SK-N-SH (cell line): Measurements from ENCODE around the gene YTHDC2. TPM values are rescaled to one million over a fixed set of nuclear protein-coding genes. Genes with fewer than 3 reads are reported as not detected.

Source experiments
- CTCF ChIA-PET: fragments of 300-600, 350-600 bp; formaldehyde crosslinking; extraction: SDS; loops from one replicate; lab custom pipeline; 2021; lab: Yijun Ruan, JAX
- POLR2A ChIA-PET: fragments of 350-600 bp; sonication (Branson Sonifier 250); formaldehyde crosslinking; extraction: SDS; loops from one replicate; lab custom pipeline; 2020; ENCODE audit warnings: antibody characterized with exemption, inconsistent platforms; lab: Yijun Ruan, JAX
- DNase-seq: peaks from one replicate; pipeline ENCODE4 v3.0.0; 2012
- H2AFZ ChIP-seq: fragments of 200-600 bp; sonication (generic); 2 replicates; pipeline ENCODE4 v1.8.1; 2016; ENCODE audit warnings: antibody characterized with exemption, mild to moderate bottlenecking, low read depth
- H3F3A ChIP-seq: fragments of 200-600 bp; sonication (generic); replicated peaks from 2 replicates; pipeline ENCODE3; 2016; ENCODE audit warnings: antibody characterized with exemption, mild to moderate bottlenecking; ENCODE audit not compliant: insufficient read depth
- H3K27ac ChIP-seq, 2 experiments: fragments of 200-500 bp in 1 of 2; fragments of 200-600 bp in 1 of 2; sonication (Bioruptor generic) in 1 of 2; sonication (generic), shearing (Covaris generic) in 1 of 2; 2 replicates each; pipeline versions ENCODE4 v1.5.1 to v1.6.1; 2014 to 2016; ENCODE audit warnings: low read depth in 2 of 2, inconsistent platforms in 1 of 2, low read length in 1 of 2, mild to moderate bottlenecking in 1 of 2, mixed read lengths in 1 of 2
- H3K27me3 ChIP-seq: fragments of 200-600 bp; sonication (generic), shearing (Covaris generic); 2 replicates; pipeline ENCODE4 v1.6.1; 2016; ENCODE audit warnings: mixed run types; ENCODE audit not compliant: insufficient read depth
- H3K36me3 ChIP-seq, 2 experiments: fragments of 200-500 bp in 1 of 2; fragments of 200-600 bp in 1 of 2; sonication (Bioruptor generic) in 1 of 2; sonication (generic) in 1 of 2; replicated peaks in 1 of 2; 2 replicates each; pipeline versions ENCODE3 to v1.5.1; 2014 to 2016; ENCODE audit warnings: low read length in 1 of 2, mild to moderate bottlenecking in 1 of 2; ENCODE audit not compliant: insufficient read depth in 2 of 2, control insufficient read depth in 1 of 2
- H3K4me1 ChIP-seq, 2 experiments: fragments of 200-500 bp in 1 of 2; fragments of 200-600 bp in 1 of 2; sonication (Bioruptor generic) in 1 of 2; sonication (generic), shearing (Covaris generic) in 1 of 2; 2 replicates each; pipeline versions ENCODE4 v1.5.1 to v1.6.1; 2014 to 2016; ENCODE audit warnings: low read depth in 1 of 2, low read length in 1 of 2, mixed run types in 1 of 2; ENCODE audit not compliant: insufficient read depth in 2 of 2, control insufficient read depth in 1 of 2
- H3K4me2 ChIP-seq: fragments of 200-600 bp; sonication (generic), shearing (Covaris generic); 2 replicates; pipeline ENCODE4 v1.6.1; 2017; ENCODE audit warnings: mixed run types
- H3K4me3 ChIP-seq, 2 experiments: fragments of 200-500 bp in 1 of 2; fragments of 200-600 bp in 1 of 2; sonication (Bioruptor generic) in 1 of 2; sonication (generic), shearing (Covaris generic) in 1 of 2; 2 replicates each; pipeline versions ENCODE4 v1.5.1 to v1.8.1; 2014 to 2016; ENCODE audit warnings: low read depth in 2 of 2, inconsistent platforms in 1 of 2, low read length in 1 of 2, mild to moderate bottlenecking in 1 of 2, mixed read lengths in 1 of 2, moderate library complexity in 1 of 2
- H3K79me2 ChIP-seq: fragments of 200-600 bp; sonication (generic); 2 replicates; pipeline ENCODE4 v1.8.1; 2017; ENCODE audit warnings: mild to moderate bottlenecking; ENCODE audit not compliant: insufficient read depth
- H3K9ac ChIP-seq: fragments of 200-600 bp; sonication (generic); 2 replicates; pipeline ENCODE4 v1.6.1; 2017; ENCODE audit warnings: mixed run types
- H3K9me2 ChIP-seq: fragments of 200-600 bp; sonication (generic); 2 replicates; pipeline ENCODE4 v1.6.1; 2017; ENCODE audit warnings: mixed run types
- H3K9me3 ChIP-seq: fragments of 200-600 bp; sonication (generic); 2 replicates; pipeline ENCODE4 v1.6.1; 2017; ENCODE audit warnings: mixed run types, mild to moderate bottlenecking, moderate library complexity
- H4K20me1 ChIP-seq: fragments of 200-600 bp; sonication (generic); 2 replicates; pipeline ENCODE4 v1.6.1; 2017; ENCODE audit warnings: mild to moderate bottlenecking, mixed run types; ENCODE audit not compliant: insufficient read depth
- CHD2 ChIP-seq: fragments of 150-350 bp; IDR thresholded peaks from 2 replicates; pipeline ENCODE4 v1.6.1; 2018; ENCODE audit warnings: low read length; ENCODE audit not compliant: partially characterized antibody
- ELF1 ChIP-seq: IDR thresholded peaks from 2 replicates; pipeline ENCODE4 v1.4.0; 2012
- EZH2phosphoT487 ChIP-seq: fragments of 200-600 bp; sonication (generic); IDR thresholded peaks from 2 replicates; pipeline ENCODE4 v1.6.1; 2017; ENCODE audit warnings: low read depth, mixed run types, mild to moderate bottlenecking, antibody characterized with exemption, moderate library complexity, borderline replicate concordance
- FOSL2 ChIP-seq: IDR thresholded peaks from 2 replicates; pipeline ENCODE4 v1.4.0; 2012; ENCODE audit warnings: low read depth, mild to moderate bottlenecking, moderate library complexity, borderline replicate concordance
- GATA2 ChIP-seq: sonication (generic); formaldehyde crosslinking; IDR thresholded peaks from 2 replicates; pipeline ENCODE4 v1.5.0; 2020; ENCODE audit warnings: mild to moderate bottlenecking, missing genetic modification reagents
- IRF3 ChIP-seq: fragments of 150-350 bp; IDR thresholded peaks from 2 replicates; pipeline ENCODE4 v1.6.1; 2016; ENCODE audit warnings: mild to moderate bottlenecking, low read depth, low read length
- JUND ChIP-seq: IDR thresholded peaks from 2 replicates; pipeline ENCODE4 v1.4.0; 2012
- MAX ChIP-seq: IDR thresholded peaks from 2 replicates; pipeline ENCODE4 v1.4.0; 2012; ENCODE audit warnings: low read depth
- RCOR1 ChIP-seq: fragments of 150-350 bp; IDR thresholded peaks from 2 replicates; pipeline ENCODE4 v1.6.1; 2017; ENCODE audit warnings: antibody characterized with exemption, low read length
- SIN3A ChIP-seq: IDR thresholded peaks from 2 replicates; pipeline ENCODE4 v1.6.1; 2012; ENCODE audit warnings: low read depth, mild to moderate bottlenecking, low read length, moderate library complexity, borderline replicate concordance
- TCF12 ChIP-seq: IDR thresholded peaks from 2 replicates; pipeline ENCODE4 v1.4.0; 2012
- TEAD4 ChIP-seq: IDR thresholded peaks from 2 replicates; pipeline ENCODE4 v1.4.0; 2012; ENCODE audit warnings: mild to moderate bottlenecking, borderline replicate concordance; ENCODE audit not compliant: insufficient read depth
- WGBS: methylation state at CpG from one replicate; pipeline ENCODE4 v1.1.6; 2017; ENCODE audit warnings: low lambda C conversion rate; 5-methylcytosine and 5-hydroxymethylcytosine counted together
- polyA plus RNA-seq, 3 experiments: library from polyadenylated mRNA; depleted of rRNA; stranded (reverse); fragments of >200 nt; gene quantifications; 2 replicates each; pipeline ENCODE4 v1.2.3, GENCODE V29; 2012
- TF ChIP-seq, protein P1 (sequence below): IDR thresholded peaks from 2 replicates; pipeline ENCODE4 v1.4.0; 2012; ENCODE audit warnings: low read depth, borderline replicate concordance

The YTHDC2 gene
- polyA plus RNA-seq, 1 of the 3 experiments (the other 2 are of a cell fraction), result 3.5 TPM

DNA sequence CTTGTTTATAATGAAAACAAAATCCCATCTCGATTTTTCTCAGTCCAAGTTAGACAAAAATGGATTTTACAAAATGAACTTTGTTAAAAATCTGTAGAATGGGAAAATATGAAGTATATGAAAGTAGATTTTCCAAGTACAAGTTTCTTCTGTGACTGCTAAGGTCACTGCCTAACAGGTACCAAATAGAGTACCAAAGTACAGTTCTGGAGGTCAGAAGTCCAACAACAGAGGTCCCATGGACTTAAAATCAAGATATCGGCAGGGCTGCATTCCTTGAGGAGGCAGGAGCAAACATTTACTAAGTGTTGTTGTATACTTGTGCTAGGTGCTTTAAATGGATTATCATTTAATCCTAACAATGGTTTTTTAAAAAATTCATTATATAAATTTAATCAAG, 5.9 kb downstream of the YTHDC2 start:
- Histone ChIP-seq H3K9me2 (no peaks in the 10 kb centered on the region), H3K27ac (no peak overlapping the region)

DNA sequence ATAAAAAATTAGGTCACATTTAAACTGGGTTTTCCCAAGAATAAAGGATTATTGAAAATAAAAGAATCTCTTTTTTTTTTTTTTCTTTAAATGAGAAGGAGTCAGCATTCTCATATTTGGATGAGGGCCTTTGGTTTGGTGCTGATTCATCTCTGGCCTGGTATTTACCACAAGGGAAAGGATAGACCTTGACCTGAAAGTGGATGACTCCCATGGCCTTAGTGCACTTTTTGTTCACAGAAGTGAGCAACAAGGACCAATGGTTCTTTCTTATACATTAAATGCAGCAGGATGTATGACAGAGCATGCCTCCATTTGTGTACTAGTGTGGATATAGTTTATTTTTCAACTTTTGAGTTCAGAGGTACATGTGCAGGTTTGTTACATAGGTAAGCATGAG, 6.9 kb downstream of the YTHDC2 start:
- H3K4me1 ChIP-seq, result peaks cover 0 to 1% of the 10 kb centered on the region in 2 experiments; a peak in 2 of 4 replicates
- H3K79me2 ChIP-seq, result peaks cover 67% of the 10 kb centered on the region
- H3K4me2 ChIP-seq, result no peak overlapping the region
- H2AFZ ChIP-seq, result no peak overlapping the region
- no peaks in the 10 kb centered on the region for H3K9me2 ChIP-seq
- H3K27ac ChIP-seq, result no peak overlapping the region
- no peak overlapping the region for H3K4me3 ChIP-seq
- CTCF ChIA-PET, result no interaction called here
- no peaks in the 10 kb centered on the region for H3K27me3 ChIP-seq
- POLR2A ChIA-PET, result no interaction called here
- peaks cover 13% of the 10 kb centered on the region for H3F3A ChIP-seq
- no peak for DNase-seq
- TF ChIP-seq ELF1 (no peak), TCF12 (no peak), EZH2phosphoT487 (no peak), TEAD4 (no peak), CHD2 (no peak), IRF3 (no peak), RCOR1 (no peak), MAX (no peak), GATA2 (CRISPR knock-in tag) (no peak), FOSL2 (no peak)
- H4K20me1 ChIP-seq, result no peaks in the 10 kb centered on the region; the same call in 1 of the 2 replicates
- H3K9me3 ChIP-seq, result no peaks in the 10 kb centered on the region
- H3K9ac ChIP-seq, result no peak overlapping the region
- H3K36me3 ChIP-seq, result peaks cover 35 to 49% of the 10 kb centered on the region in 2 experiments

More for the DNA sequence above, 5.9 kb downstream of the YTHDC2 start:
- no peaks in the 10 kb centered on the region for H3K9me3 ChIP-seq
- H4K20me1 ChIP-seq, result no peaks in the 10 kb centered on the region; the same call in 1 of the 2 replicates
- 83% methylated on average over 2 of the region's 2 CpGs for WGBS
- no peak for DNase-seq
- peaks cover 33 to 42% of the 10 kb centered on the region in 2 experiments for H3K36me3 ChIP-seq
- no peaks in the 10 kb centered on the region for H3K27me3 ChIP-seq
- H3K79me2 ChIP-seq, result peaks cover 73% of the 10 kb centered on the region
- TF ChIP-seq RCOR1, result no peak
- TF ChIP-seq SIN3A, result no peak
- TF ChIP-seq, protein P1, sequence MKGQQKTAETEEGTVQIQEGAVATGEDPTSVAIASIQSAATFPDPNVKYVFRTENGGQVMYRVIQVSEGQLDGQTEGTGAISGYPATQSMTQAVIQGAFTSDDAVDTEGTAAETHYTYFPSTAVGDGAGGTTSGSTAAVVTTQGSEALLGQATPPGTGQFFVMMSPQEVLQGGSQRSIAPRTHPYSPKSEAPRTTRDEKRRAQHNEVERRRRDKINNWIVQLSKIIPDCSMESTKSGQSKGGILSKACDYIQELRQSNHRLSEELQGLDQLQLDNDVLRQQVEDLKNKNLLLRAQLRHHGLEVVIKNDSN, result no peak
- no peak for TF ChIP-seq JUND
- CTCF ChIA-PET, result no interaction called here
- POLR2A ChIA-PET, result no interaction called here
- H3K4me3 ChIP-seq, result no peak overlapping the region
- no peak overlapping the region for H2AFZ ChIP-seq
- H3K4me1 ChIP-seq, result peaks cover 0 to 4% of the 10 kb centered on the region in 2 experiments; a peak in 3 of 4 replicates
- peaks cover 21% of the 10 kb centered on the region for H3F3A ChIP-seq
- H3K9ac ChIP-seq, result no peak overlapping the region
- no peak overlapping the region for H3K4me2 ChIP-seq
